Choroid plexus epithelial cell (primary cell): ENCODE measurements around the gene SDF2L1.

Experiments used
- DNase-seq: peaks from one replicate; pipeline ENCODE4 v3.0.0-alpha.2; 2010; ENCODE audit warnings: low read depth
- H3K4me3 ChIP-seq: 2 replicates; pipeline ENCODE4 v1.5.1; 2011; ENCODE audit warnings: low read depth, mild to moderate bottlenecking, control low read depth, low read length, moderate library complexity
- TF ChIP-seq, protein P1 (sequence below): conservative IDR thresholded peaks from 2 replicates; pipeline ENCODE4 v1.5.1; 2011; ENCODE audit warnings: low read depth, mild to moderate bottlenecking, control low read depth, inconsistent platforms, low read length, moderate library complexity

The SDF2L1 gene

DNA sequence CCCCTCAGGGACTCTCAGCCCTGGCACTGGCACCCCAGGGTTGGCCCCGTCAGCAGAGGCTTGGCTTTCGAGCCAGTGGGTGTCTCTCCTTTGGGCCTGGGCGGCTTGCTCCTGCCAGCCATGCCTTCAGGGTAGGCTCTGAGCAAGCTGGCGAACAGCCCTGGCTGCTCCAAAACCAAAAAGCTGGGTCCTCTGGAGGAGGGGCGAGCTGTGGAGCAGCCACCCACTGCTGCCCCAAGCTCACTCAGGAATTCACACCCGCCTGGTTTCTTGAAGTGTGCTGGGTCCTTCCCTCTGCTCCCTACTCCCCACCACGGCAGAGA is 18.5 kb upstream of the SDF2L1 start:
- no peak overlapping the region for H3K4me3 ChIP-seq
- TF ChIP-seq, protein P1, sequence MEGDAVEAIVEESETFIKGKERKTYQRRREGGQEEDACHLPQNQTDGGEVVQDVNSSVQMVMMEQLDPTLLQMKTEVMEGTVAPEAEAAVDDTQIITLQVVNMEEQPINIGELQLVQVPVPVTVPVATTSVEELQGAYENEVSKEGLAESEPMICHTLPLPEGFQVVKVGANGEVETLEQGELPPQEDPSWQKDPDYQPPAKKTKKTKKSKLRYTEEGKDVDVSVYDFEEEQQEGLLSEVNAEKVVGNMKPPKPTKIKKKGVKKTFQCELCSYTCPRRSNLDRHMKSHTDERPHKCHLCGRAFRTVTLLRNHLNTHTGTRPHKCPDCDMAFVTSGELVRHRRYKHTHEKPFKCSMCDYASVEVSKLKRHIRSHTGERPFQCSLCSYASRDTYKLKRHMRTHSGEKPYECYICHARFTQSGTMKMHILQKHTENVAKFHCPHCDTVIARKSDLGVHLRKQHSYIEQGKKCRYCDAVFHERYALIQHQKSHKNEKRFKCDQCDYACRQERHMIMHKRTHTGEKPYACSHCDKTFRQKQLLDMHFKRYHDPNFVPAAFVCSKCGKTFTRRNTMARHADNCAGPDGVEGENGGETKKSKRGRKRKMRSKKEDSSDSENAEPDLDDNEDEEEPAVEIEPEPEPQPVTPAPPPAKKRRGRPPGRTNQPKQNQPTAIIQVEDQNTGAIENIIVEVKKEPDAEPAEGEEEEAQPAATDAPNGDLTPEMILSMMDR = no peak
- no peak for DNase-seq

DNA sequence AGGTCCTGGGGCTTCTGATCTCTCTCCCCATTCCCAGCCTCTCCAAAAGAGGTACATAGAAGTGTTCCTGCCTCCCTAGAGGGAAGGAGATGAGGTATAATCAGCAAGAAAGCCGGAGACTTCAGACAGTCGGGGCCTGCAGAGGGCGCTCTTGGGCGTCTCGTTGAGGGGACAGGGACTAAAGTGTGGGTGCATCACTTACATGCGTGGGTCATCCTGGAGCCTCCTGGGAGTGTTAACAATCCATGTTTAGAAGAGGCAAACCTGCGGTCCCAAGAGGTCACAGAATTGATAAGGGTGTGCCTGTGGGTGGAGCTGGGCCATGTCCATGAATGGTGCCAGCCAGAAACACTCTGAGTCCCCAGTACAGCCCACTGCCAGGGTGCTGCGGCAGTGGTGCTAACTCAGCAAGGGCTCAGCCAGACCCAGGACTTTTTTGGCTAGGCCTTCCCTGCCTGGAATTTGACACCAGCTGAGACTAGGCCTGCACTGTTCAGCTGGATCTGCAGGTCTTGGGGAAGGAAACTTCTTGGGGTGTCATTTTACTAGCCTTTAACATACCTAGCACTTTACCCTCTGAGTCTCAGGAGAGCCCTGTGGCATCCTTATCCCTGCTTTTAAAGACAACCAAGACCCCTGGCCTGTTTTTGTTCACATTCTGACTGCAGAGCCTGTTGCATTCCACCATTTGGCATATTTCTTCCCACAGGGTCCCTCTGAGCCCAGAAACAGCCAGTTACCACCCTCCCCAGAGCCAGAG is 17.8 kb upstream of the SDF2L1 start:
- peak; percentile 36 for DNase-seq
- H3K4me3 ChIP-seq = no peak overlapping the region
- TF ChIP-seq, protein P1 = peak; percentile 74

DNA sequence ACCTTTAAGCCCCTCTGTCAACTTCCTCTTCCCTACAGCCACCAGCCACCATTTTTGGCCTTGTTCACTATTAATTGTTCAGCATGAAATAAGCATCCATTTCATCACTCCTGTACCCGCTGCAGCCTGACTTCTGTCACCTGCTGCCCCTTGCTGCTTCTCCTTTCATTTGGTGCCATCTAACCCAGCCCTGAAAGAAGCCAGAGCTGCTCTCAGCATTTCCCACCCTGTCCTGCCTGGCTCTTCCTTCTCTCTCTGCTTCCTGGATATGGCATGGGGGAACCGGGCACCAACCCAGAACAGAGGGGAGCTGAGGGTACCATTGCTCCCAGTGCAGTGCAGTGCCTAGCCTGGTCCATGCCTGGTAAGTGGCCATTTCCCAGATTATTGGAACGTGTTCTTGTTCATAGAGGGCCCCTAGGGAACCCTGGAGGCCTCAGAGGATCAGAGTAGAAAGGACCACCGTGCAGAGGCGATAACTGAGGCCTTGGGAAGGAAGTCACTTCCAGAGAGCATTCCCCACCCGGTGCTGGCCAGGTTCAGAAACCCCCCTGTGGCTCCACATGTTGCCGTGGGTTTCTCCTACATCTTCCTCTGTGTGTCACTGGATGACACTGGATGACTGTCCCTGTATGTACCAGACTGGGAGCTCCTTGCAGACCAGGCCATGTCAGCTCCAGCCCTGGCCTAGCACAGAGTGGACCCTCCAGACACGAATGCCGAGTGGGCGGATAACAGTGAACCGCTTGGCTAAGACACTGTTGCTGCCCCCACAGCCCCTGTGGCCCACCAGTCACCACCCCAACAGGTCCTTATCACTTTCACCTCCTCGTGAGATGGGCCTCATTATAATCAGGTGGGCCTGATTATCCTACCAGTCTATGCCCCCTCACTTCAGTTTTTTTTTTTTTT is 17.0 kb upstream of the SDF2L1 start:
- DNase-seq = no peak
- no peak overlapping the region for H3K4me3 ChIP-seq
- TF ChIP-seq, protein P1 = no peak

DNA sequence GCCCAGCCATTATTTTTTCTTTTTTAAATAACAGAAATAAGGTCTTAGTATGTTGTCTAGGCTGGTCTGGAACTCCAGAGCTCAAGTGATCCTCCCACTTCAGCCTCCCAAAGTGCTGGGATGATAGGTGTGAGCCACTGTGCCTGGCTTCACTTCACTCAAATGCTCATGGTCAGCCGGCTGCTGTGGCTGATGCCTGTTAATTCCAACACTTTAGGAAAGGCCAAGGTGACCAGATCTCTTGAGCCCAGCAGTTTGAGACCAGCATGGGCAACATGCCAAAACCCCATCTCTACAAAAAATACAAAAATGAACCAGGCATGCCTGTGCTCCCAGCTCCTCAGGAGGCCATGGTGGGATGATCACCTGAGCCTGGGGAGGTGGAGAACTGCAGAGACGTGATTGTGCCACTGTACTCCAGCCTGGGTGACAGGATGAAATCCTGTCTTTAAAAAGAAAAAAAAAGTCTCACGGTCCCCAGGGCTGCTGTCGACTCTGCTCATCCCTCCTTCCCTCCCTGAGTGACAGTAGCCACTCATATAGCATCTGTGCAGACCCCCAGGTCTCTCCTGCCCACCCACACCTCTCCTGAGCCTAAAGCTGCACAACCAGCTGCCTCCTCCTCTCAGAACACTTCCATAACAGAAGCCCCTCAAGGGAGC is 15.9 kb upstream of the SDF2L1 start:
- H3K4me3 ChIP-seq = no peak overlapping the region
- no peak for DNase-seq
- TF ChIP-seq, protein P1 = no peak

DNA sequence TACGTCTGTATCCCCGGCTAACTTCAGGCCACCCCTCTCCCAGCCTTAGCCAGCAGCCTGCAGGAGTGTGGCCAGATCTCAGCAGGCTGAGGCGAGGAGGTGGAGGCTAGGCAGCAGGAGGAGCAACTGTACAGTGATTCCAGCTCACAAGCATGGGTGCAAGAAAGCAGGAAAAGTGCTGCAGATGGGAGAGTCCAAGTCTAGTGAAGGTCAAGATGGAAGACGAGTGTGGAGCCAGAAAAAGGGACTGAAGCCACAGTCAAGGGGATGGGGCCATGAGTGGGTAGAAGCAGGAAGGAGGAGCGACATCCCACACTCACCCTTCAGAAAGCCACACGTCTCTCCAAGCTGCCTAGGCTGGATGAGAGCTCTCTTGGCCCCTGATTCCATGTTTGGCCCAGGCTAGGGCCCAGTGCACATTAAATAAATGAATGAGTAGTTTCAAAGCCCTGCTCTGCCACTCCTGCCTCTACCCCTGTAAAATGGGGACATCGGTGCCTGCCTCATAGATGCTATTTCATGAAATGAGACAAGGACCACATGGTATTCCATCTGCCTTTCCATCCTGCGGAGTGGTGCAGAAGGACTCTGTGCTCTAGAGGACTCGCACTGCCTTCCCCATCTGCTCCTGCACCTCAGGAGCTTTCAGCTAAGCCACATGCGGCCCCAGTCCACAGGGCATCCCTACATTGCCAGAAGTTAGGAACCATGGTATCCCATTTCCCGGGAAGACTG is 15.2 kb upstream of the SDF2L1 start:
- TF ChIP-seq, protein P1 = no peak
- DNase-seq = no peak
- H3K4me3 ChIP-seq = no peak overlapping the region

DNA sequence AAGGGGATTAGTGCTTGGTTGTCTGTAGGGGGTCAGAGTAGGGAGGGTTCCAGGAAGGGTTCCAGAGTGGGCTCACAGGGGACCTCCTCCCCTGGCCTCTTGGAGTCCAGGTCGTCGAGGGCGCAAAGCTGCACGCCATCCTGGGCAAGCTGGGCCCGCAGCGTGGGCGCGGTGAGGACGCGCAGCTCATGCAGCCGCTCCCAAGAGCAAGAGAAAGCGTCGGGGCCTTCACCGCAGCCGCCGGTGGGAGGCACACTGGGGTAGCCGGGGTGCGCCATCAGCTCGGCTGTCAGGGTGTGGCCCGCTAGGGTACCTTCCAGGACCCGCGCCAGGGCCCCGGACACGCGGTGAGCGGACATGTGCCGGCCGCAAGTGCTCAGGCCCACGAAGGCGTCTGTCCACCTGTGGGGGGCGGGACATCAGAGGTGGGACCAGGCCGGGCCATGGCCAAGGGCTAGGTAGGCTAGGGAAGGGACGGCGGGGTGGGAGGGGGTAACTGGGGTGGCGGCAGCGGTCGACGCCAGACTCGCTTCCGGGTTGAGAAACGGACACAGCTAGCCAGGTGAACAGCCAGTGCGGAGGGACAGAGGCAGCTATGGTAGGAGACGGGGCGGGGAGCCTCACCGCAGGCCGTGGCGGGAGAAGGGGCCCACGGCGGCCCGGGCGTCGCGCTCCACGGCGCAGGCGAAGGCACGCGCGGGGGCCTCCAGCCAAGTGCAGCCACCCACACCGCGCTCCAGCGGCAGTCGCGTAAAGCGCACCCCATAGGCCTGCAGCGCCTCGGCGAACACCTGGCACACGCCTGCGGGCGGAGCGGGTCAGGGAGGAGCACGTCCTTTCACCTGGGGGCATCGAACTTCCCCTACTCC is 13.5 kb upstream of the SDF2L1 start:
- no peak for DNase-seq
- H3K4me3 ChIP-seq = peak overlapping the region; percentile 97
- TF ChIP-seq, protein P1 = no peak
